ENCODE measurements around the gene TTC38.

TTC38 gene

GRCh38 chr22:46295277-46295971, 27.6 kb downstream of the TTC38 start:
- peak overlapping the region; percentile 93 for H4K8ac ChIP-seq (ENCODE audit: low read depth, low read length)
- H2AK5ac ChIP-seq (ENCODE audit: low read length): no peak overlapping the region
- H2BK5ac ChIP-seq (ENCODE audit: low read depth, low read length, poor library complexity): no peak overlapping the region
- peaks cover 6 to 10% of the 10 kb centered on the region in 2 experiments for H3K4me1 ChIP-seq (ENCODE audit: control insufficient read depth in 1 of 2, insufficient read depth in 2 of 2, low read length in 2 of 2)
- no peak for DNase-seq
- H3K4me3 ChIP-seq (ENCODE audit: low read depth, low read length): no peak overlapping the region
- no peak overlapping the region for H3K14ac ChIP-seq (ENCODE audit: low read length)
- peaks cover 10 to 31% of the 10 kb centered on the region in 2 experiments for H3K36me3 ChIP-seq (ENCODE audit: control insufficient read depth in 1 of 2, insufficient read depth in 2 of 2, low read length in 2 of 2)
- no peak overlapping the region for H3K23ac ChIP-seq (ENCODE audit: low read length)
- no peaks in the 10 kb centered on the region for H3K27me3 ChIP-seq (ENCODE audit: insufficient read depth, low read length)
- H2BK120ac ChIP-seq (ENCODE audit: insufficient read depth, low read length, poor library complexity): no peak overlapping the region
- H4K91ac ChIP-seq (ENCODE audit: low read depth, low read length): no peak overlapping the region
- peak overlapping the region; percentile 86 for H2AFZ ChIP-seq (ENCODE audit: insufficient read depth, low read length, poor library complexity)
- peaks cover 1% of the 10 kb centered on the region for H3K9me3 ChIP-seq (ENCODE audit: insufficient read depth, low read depth, low read length)
- H3K4me2 ChIP-seq (ENCODE audit: low read length): peak overlapping the region; percentile 76
- peaks cover 9% of the 10 kb centered on the region for H3K79me2 ChIP-seq (ENCODE audit: control insufficient read depth, insufficient read depth, low read length, poor library complexity)
- no peak overlapping the region for H3K27ac ChIP-seq (ENCODE audit: low read depth, low read length)
- H3K79me1 ChIP-seq (ENCODE audit: low read length): peaks cover 10% of the 10 kb centered on the region
- WGBS (ENCODE audit: extremely low coverage, insufficient coverage, insufficient read length): no CpG with 5 or more reads among the region's 4 CpGs
- peak overlapping the region; percentile 90 for H4K12ac ChIP-seq (ENCODE audit: low read depth, low read length)
- no peak overlapping the region for H3K18ac ChIP-seq (ENCODE audit: low read length)
- no peak overlapping the region for H3K4ac ChIP-seq (ENCODE audit: low read depth, low read length)
- H2BK12ac ChIP-seq (ENCODE audit: low read length): no peak overlapping the region
- no peak overlapping the region for H3K9ac ChIP-seq (ENCODE audit: low read length)

GRCh38 chr22:46296257-46297150, 28.7 kb downstream of the TTC38 start, which contains the start of gene GTSE1:
Gene GTSE1, plus strand, starts transcription at chr22:46296870. Its CDS starts 531 bp downstream, at chr22:46297401.
- Histone ChIP-seq H3K79me2 (ENCODE audit: control insufficient read depth, insufficient read depth, low read length, poor library complexity) (peaks cover 9% of the 10 kb centered on the region), H3K23ac (ENCODE audit: low read length) (no peak within 1 kb of the TSS), H3K79me1 (ENCODE audit: low read length) (peaks cover 10% of the 10 kb centered on the region), H3K36me3 (ENCODE audit: control insufficient read depth in 1 of 2, insufficient read depth in 2 of 2, low read length in 2 of 2) (peaks cover 9 to 35% of the 10 kb centered on the region in 2 experiments), H2BK5ac (ENCODE audit: low read depth, low read length, poor library complexity) (peak within 1 kb of the TSS; percentile 70), H2AK5ac (ENCODE audit: low read length) (peak within 1 kb of the TSS; percentile 29), H3K4me2 (ENCODE audit: low read length) (peak within 1 kb of the TSS; percentile 92), H3K18ac (ENCODE audit: low read length) (peak within 1 kb of the TSS; percentile 92), H4K8ac (ENCODE audit: low read depth, low read length) (peak within 1 kb of the TSS; percentile 93), H4K91ac (ENCODE audit: low read depth, low read length) (peak within 1 kb of the TSS; percentile 91), H2AFZ (ENCODE audit: insufficient read depth, low read length, poor library complexity) (peak within 1 kb of the TSS; percentile 86), H2BK12ac (ENCODE audit: low read length) (no peak within 1 kb of the TSS), H3K9ac (ENCODE audit: low read length) (peak within 1 kb of the TSS; percentile 78), H3K4me3 (ENCODE audit: low read depth, low read length) (peak within 1 kb of the TSS; percentile 87), H3K9me3 (ENCODE audit: insufficient read depth, low read depth, low read length) (peaks cover 1% of the 10 kb centered on the region), H3K4ac (ENCODE audit: low read depth, low read length) (peak within 1 kb of the TSS; percentile 53), H3K4me1 (ENCODE audit: control insufficient read depth in 1 of 2, insufficient read depth in 2 of 2, low read length in 2 of 2) (peaks cover 6 to 10% of the 10 kb centered on the region in 2 experiments), H3K14ac (ENCODE audit: low read length) (peak within 1 kb of the TSS; percentile 81), H4K12ac (ENCODE audit: low read depth, low read length) (peak within 1 kb of the TSS; percentile 90), H2BK120ac (ENCODE audit: insufficient read depth, low read length, poor library complexity) (peak within 1 kb of the TSS; percentile 64), H3K27ac (ENCODE audit: low read depth, low read length) (peak within 1 kb of the TSS; percentile 46), H3K27me3 (ENCODE audit: insufficient read depth, low read length) (no peaks in the 10 kb centered on the region)
- no CpG with 5 or more reads among the region's 76 CpGs for WGBS (ENCODE audit: extremely low coverage, insufficient coverage, insufficient read length)
- DNase-seq: peak; percentile 97 to 99

- no CpG with 5 or more reads among the region's 32 CpGs for WGBS (ENCODE audit: extremely low coverage, insufficient coverage, insufficient read length)
- peak overlapping the region; percentile 83 for H2AFZ ChIP-seq (ENCODE audit: insufficient read depth, low read length, poor library complexity)
- H3K79me2 ChIP-seq (ENCODE audit: control insufficient read depth, insufficient read depth, low read length, poor library complexity): peaks cover 9% of the 10 kb centered on the region
Observed at GRCh38 chr22:46297151-46297812, 29.5 kb downstream of the TTC38 start.

GRCh38 chr22:46299101-46299500, 31.3 kb downstream of the TTC38 start:
- Histone ChIP-seq H3K4me1 (ENCODE audit: control insufficient read depth in 1 of 2, insufficient read depth in 2 of 2, low read length in 2 of 2) (peaks cover 6 to 10% of the 10 kb centered on the region in 2 experiments), H3K9me3 (ENCODE audit: insufficient read depth, low read depth, low read length) (peaks cover 1% of the 10 kb centered on the region), H2BK5ac (ENCODE audit: low read depth, low read length, poor library complexity) (no peak overlapping the region), H3K9ac (ENCODE audit: low read length) (no peak overlapping the region), H4K8ac (ENCODE audit: low read depth, low read length) (no peak overlapping the region), H3K14ac (ENCODE audit: low read length) (no peak overlapping the region), H4K12ac (ENCODE audit: low read depth, low read length) (no peak overlapping the region), H2BK12ac (ENCODE audit: low read length) (no peak overlapping the region), H4K91ac (ENCODE audit: low read depth, low read length) (no peak overlapping the region), H3K79me1 (ENCODE audit: low read length) (peaks cover 10% of the 10 kb centered on the region), H3K27ac (ENCODE audit: low read depth, low read length) (no peak overlapping the region), H3K4me3 (ENCODE audit: low read depth, low read length) (no peak overlapping the region), H2AK5ac (ENCODE audit: low read length) (no peak overlapping the region), H3K27me3 (ENCODE audit: insufficient read depth, low read length) (no peaks in the 10 kb centered on the region), H3K36me3 (ENCODE audit: control insufficient read depth in 1 of 2, insufficient read depth in 2 of 2, low read length in 2 of 2) (peaks cover 13 to 24% of the 10 kb centered on the region in 2 experiments), H3K23ac (ENCODE audit: low read length) (no peak overlapping the region), H2AFZ (ENCODE audit: insufficient read depth, low read length, poor library complexity) (no peak overlapping the region), H3K79me2 (ENCODE audit: control insufficient read depth, insufficient read depth, low read length, poor library complexity) (peaks cover 12% of the 10 kb centered on the region), H3K18ac (ENCODE audit: low read length) (no peak overlapping the region), H3K4me2 (ENCODE audit: low read length) (no peak overlapping the region), H3K4ac (ENCODE audit: low read depth, low read length) (no peak overlapping the region), H2BK120ac (ENCODE audit: insufficient read depth, low read length, poor library complexity) (no peak overlapping the region)
- DNase-seq: no peak
- WGBS (ENCODE audit: extremely low coverage, insufficient coverage, insufficient read length): no CpG with 5 or more reads among the region's 13 CpGs

More at GRCh38 chr22:46297151-46297812, 29.5 kb downstream of the TTC38 start:
- peak in 1 of 2 donors; percentile 9 for DNase-seq
- H2BK120ac ChIP-seq (ENCODE audit: insufficient read depth, low read length, poor library complexity): peak overlapping the region; percentile 64
- H4K12ac ChIP-seq (ENCODE audit: low read depth, low read length): peak overlapping the region; percentile 72
- peak overlapping the region; percentile 70 for H2BK5ac ChIP-seq (ENCODE audit: low read depth, low read length, poor library complexity)
- peak overlapping the region; percentile 87 for H3K4me3 ChIP-seq (ENCODE audit: low read depth, low read length)
- peak overlapping the region; percentile 92 for H3K4me2 ChIP-seq (ENCODE audit: low read length)
- peaks cover 12 to 31% of the 10 kb centered on the region in 2 experiments for H3K36me3 ChIP-seq (ENCODE audit: control insufficient read depth in 1 of 2, insufficient read depth in 2 of 2, low read length in 2 of 2)
- H3K23ac ChIP-seq (ENCODE audit: low read length): no peak overlapping the region
- peaks cover 6 to 10% of the 10 kb centered on the region in 2 experiments for H3K4me1 ChIP-seq (ENCODE audit: control insufficient read depth in 1 of 2, insufficient read depth in 2 of 2, low read length in 2 of 2)
- H4K8ac ChIP-seq (ENCODE audit: low read depth, low read length): peak overlapping the region; percentile 64
- peaks cover 10% of the 10 kb centered on the region for H3K79me1 ChIP-seq (ENCODE audit: low read length)
- H2BK12ac ChIP-seq (ENCODE audit: low read length): no peak overlapping the region
- H3K27me3 ChIP-seq (ENCODE audit: insufficient read depth, low read length): no peaks in the 10 kb centered on the region
- H2AK5ac ChIP-seq (ENCODE audit: low read length): peak overlapping the region; percentile 29
- H3K14ac ChIP-seq (ENCODE audit: low read length): peak overlapping the region; percentile 81
- peak overlapping the region; percentile 78 for H3K9ac ChIP-seq (ENCODE audit: low read length)
- H3K9me3 ChIP-seq (ENCODE audit: insufficient read depth, low read depth, low read length): peaks cover 1% of the 10 kb centered on the region
- H4K91ac ChIP-seq (ENCODE audit: low read depth, low read length): peak overlapping the region; percentile 91
- H3K4ac ChIP-seq (ENCODE audit: low read depth, low read length): peak overlapping the region; percentile 53
- H3K18ac ChIP-seq (ENCODE audit: low read length): peak overlapping the region; percentile 92
- H3K27ac ChIP-seq (ENCODE audit: low read depth, low read length): no peak overlapping the region

All from trophoblast cell (in vitro differentiated cells and primary cell).